H1 (cell line): ENCODE data around the gene PXK. TPM values are rescaled to one million over a fixed set of nuclear protein-coding genes. Genes with fewer than 3 reads are reported as not detected.

ENCODE experiments used
- CTCF ChIA-PET: fragments of 300-600 bp; sonication (Branson Sonifier 250); formaldehyde crosslinking; loops from one replicate; lab custom pipeline; 2021; ENCODE audit not compliant: partially characterized antibody; lab: Charles Lee
- POLR2A ChIA-PET: fragments of 300-600 bp; sonication (Branson Sonifier 250); formaldehyde crosslinking; loops from one replicate; lab custom pipeline; 2021; ENCODE audit warnings: inconsistent platforms; ENCODE audit not compliant: partially characterized antibody; lab: Charles Lee
- DNase-seq, 2 experiments: peaks; one replicate each; pipeline versions ENCODE4 v3.0.0 to v3.0.0-alpha.2; 2010 to 2022; ENCODE audit warnings: low spot score in 2 of 2, low read depth in 1 of 2, mixed read lengths in 1 of 2
- FAIRE-seq: peaks from 2 replicates; lab custom pipeline; 2011; peaks lifted over from hg19 to GRCh38; lab: Jason Lieb, UNC
- H2AFZ ChIP-seq: 2 replicates; pipeline ENCODE4 v1.8.1; 2012; ENCODE audit warnings: low read length, inconsistent platforms
- H2AK5ac ChIP-seq: 2 replicates; pipeline ENCODE4 v1.6.1; 2013; ENCODE audit warnings: low read depth, low read length
- H2BK120ac ChIP-seq: replicated peaks from 2 replicates; pipeline ENCODE3; 2013; ENCODE audit warnings: low read depth, low read length, inconsistent platforms
- H2BK12ac ChIP-seq: 2 replicates; pipeline ENCODE4 v1.6.1; 2013; ENCODE audit warnings: low read depth, low read length
- H2BK15ac ChIP-seq: 2 replicates; pipeline ENCODE4 v1.6.1; 2013; ENCODE audit warnings: low read length
- H2BK20ac ChIP-seq: 2 replicates; pipeline ENCODE4 v1.6.1; 2013; ENCODE audit warnings: low read length
- H2BK5ac ChIP-seq: 2 replicates; pipeline ENCODE4 v1.6.1; 2013; ENCODE audit warnings: low read depth, low read length
- H3K14ac ChIP-seq: 2 replicates; pipeline ENCODE4 v1.6.1; 2013; ENCODE audit warnings: inconsistent platforms; ENCODE audit not compliant: insufficient read length
- H3K18ac ChIP-seq: 2 replicates; pipeline ENCODE4 v1.6.1; 2013; ENCODE audit warnings: low read length; ENCODE audit errors: extremely low read depth
- H3K23ac ChIP-seq: 2 replicates; pipeline ENCODE4 v1.6.1; 2013; ENCODE audit warnings: inconsistent platforms; ENCODE audit not compliant: insufficient read length
- H3K23me2 ChIP-seq: 2 replicates; pipeline ENCODE4 v1.6.1; 2013; ENCODE audit warnings: low read depth, low read length
- H3K27ac ChIP-seq: 2 replicates; pipeline ENCODE4 v1.6.1; 2011; ENCODE audit warnings: low read depth, low read length, inconsistent platforms
- H3K27me3 ChIP-seq, 4 experiments: replicated peaks in 1 of 4; 1 replicate in 1 of 4; 2 replicates in 3 of 4; pipeline versions ENCODE4 v1.6.1 to v1.8.1; 2011 to 2013; ENCODE audit warnings: low read length in 3 of 4, mild to moderate bottlenecking in 3 of 4, inconsistent platforms in 2 of 4, mixed read lengths in 2 of 4, moderate library complexity in 1 of 4; ENCODE audit not compliant: control insufficient read depth in 3 of 4, insufficient read depth in 3 of 4; ENCODE audit errors: extremely low read depth in 1 of 4
- H3K36me3 ChIP-seq, 4 experiments: 2 replicates each; pipeline versions ENCODE4 v1.6.1 to v1.8.1; 2011 to 2013; ENCODE audit warnings: mild to moderate bottlenecking in 4 of 4, low read length in 3 of 4, moderate library complexity in 2 of 4, control low read depth in 1 of 4, inconsistent platforms in 1 of 4; ENCODE audit not compliant: insufficient read depth in 4 of 4, control insufficient read depth in 2 of 4
- H3K4ac ChIP-seq: replicated peaks from 2 replicates; pipeline ENCODE3; 2013; ENCODE audit warnings: low read length, low read depth, mixed read lengths, inconsistent platforms; ENCODE audit not compliant: insufficient read length
- H3K4me1 ChIP-seq, 4 experiments: replicated peaks in 1 of 4; 1 replicate in 1 of 4; 2 replicates in 3 of 4; pipeline versions ENCODE4 v1.6.1 to v1.8.1; 2011 to 2013; ENCODE audit warnings: low read length in 3 of 4, inconsistent platforms in 2 of 4, mixed read lengths in 1 of 4; ENCODE audit not compliant: insufficient read depth in 4 of 4, control insufficient read depth in 3 of 4
- H3K4me2 ChIP-seq, 2 experiments: 2 replicates each; pipeline versions ENCODE4 v1.6.1 to v1.8.1; 2011 to 2013; ENCODE audit warnings: low read depth in 2 of 2, low read length in 2 of 2, control low read depth in 1 of 2, inconsistent platforms in 1 of 2, mild to moderate bottlenecking in 1 of 2; ENCODE audit not compliant: insufficient read depth in 1 of 2
- H3K4me3 ChIP-seq, 4 experiments: fragments of 200-600, 300-600 bp in 1 of 4; sonication (generic), shearing (Covaris generic), sonication (Bioruptor Twin) in 1 of 4; 2 replicates each; pipeline versions ENCODE4 v1.5.1 to v1.8.1; 2011 to 2016; ENCODE audit warnings: low read length in 4 of 4, low read depth in 3 of 4, control low read depth in 2 of 4, inconsistent platforms in 2 of 4, mild to moderate bottlenecking in 2 of 4, mixed read lengths in 1 of 4, moderate library complexity in 1 of 4; ENCODE audit not compliant: insufficient read depth in 2 of 4; ENCODE audit errors: extremely low read depth in 1 of 4
- H3K56ac ChIP-seq: replicated peaks from 2 replicates; pipeline ENCODE3; 2013; ENCODE audit warnings: low read depth, mild to moderate bottlenecking, mixed read lengths, low read length, inconsistent platforms; ENCODE audit not compliant: insufficient read length
- H3K79me1 ChIP-seq: 2 replicates; pipeline ENCODE4 v1.6.1; 2013; ENCODE audit warnings: low read depth, low read length, control low read depth
- H3K79me2 ChIP-seq, 2 experiments: 2 replicates each; pipeline versions ENCODE4 v1.6.1 to v1.8.1; 2012 to 2013; ENCODE audit warnings: low read length in 2 of 2, mild to moderate bottlenecking in 2 of 2, inconsistent platforms in 1 of 2; ENCODE audit not compliant: insufficient read depth in 2 of 2, control insufficient read depth in 1 of 2
- H3K9ac ChIP-seq, 4 experiments: replicated peaks in 1 of 4; 1 replicate in 1 of 4; 2 replicates in 3 of 4; pipeline versions ENCODE4 v1.6.1 to v1.8.1; 2011 to 2013; ENCODE audit warnings: low read depth in 3 of 4, low read length in 3 of 4, control low read depth in 2 of 4, mild to moderate bottlenecking in 2 of 4, moderate library complexity in 2 of 4, inconsistent platforms in 1 of 4; ENCODE audit errors: extremely low read depth in 1 of 4
- H3K9me3 ChIP-seq, 2 experiments: 2 replicates each; pipeline versions ENCODE4 v1.6.1 to v1.8.1; 2012 to 2013; ENCODE audit warnings: mild to moderate bottlenecking in 2 of 2, moderate library complexity in 2 of 2, control low read depth in 1 of 2, inconsistent platforms in 1 of 2, low read depth in 1 of 2, low read length in 1 of 2, mixed read lengths in 1 of 2; ENCODE audit not compliant: insufficient read depth in 2 of 2
- H4K20me1 ChIP-seq, 2 experiments: replicated peaks in 1 of 2; 2 replicates each; pipeline versions ENCODE3 to v1.8.1; 2011 to 2013; ENCODE audit warnings: inconsistent platforms in 2 of 2, low read length in 2 of 2, mild to moderate bottlenecking in 1 of 2; ENCODE audit not compliant: insufficient read depth in 2 of 2, control insufficient read depth in 1 of 2
- H4K5ac ChIP-seq: 2 replicates; pipeline ENCODE4 v1.6.1; 2013; ENCODE audit warnings: low read length, low read depth, mixed read lengths, inconsistent platforms; ENCODE audit not compliant: insufficient read length
- H4K8ac ChIP-seq: 2 replicates; pipeline ENCODE4 v1.8.0; 2013; ENCODE audit warnings: mild to moderate bottlenecking, moderate library complexity, low read length, inconsistent platforms; ENCODE audit not compliant: insufficient read depth; ENCODE audit errors: extremely low read depth
- H4K91ac ChIP-seq: replicated peaks from 2 replicates; pipeline ENCODE3; 2013; ENCODE audit warnings: low read length, mixed read lengths, inconsistent platforms; ENCODE audit not compliant: insufficient read length
- POLR2A ChIP-seq, 2 experiments: IDR thresholded peaks; 1 replicate in 1 of 2; 2 replicates in 1 of 2; pipeline ENCODE4 v1.6.1; 2011; ENCODE audit warnings: low read depth in 2 of 2, low read length in 2 of 2, mild to moderate bottlenecking in 2 of 2; ENCODE audit errors: control extremely low read depth in 1 of 2
- POU5F1 ChIP-seq: IDR thresholded peaks from 2 replicates; pipeline ENCODE4 v1.6.1; 2011; ENCODE audit warnings: low read depth, mild to moderate bottlenecking, low read length, moderate library complexity
- SP1 ChIP-seq: IDR thresholded peaks from 2 replicates; pipeline ENCODE4 v1.6.1; 2011; ENCODE audit warnings: low read depth, low read length
- SP4 ChIP-seq: IDR thresholded peaks from 2 replicates; pipeline ENCODE4 v1.6.1; 2012; ENCODE audit warnings: low read length, inconsistent platforms
- TAF7 ChIP-seq: optimal IDR thresholded peaks from 2 replicates; pipeline ENCODE3; 2011; ENCODE audit warnings: low read depth, mild to moderate bottlenecking, inconsistent platforms, low read length, moderate library complexity, borderline replicate concordance
- WGBS, 2 experiments: shearing (Covaris generic) in 1 of 2; methylation state at CpG; one replicate each; pipeline versions ENCODE4 v1.1.6 to v1.1.7; 2013 to 2015; ENCODE audit warnings: low lambda C conversion rate in 2 of 2, mixed read lengths in 2 of 2, inconsistent platforms in 1 of 2, low coverage in 1 of 2, missing lambda C conversion rate in 1 of 2; ENCODE audit not compliant: insufficient replicate concordance in 2 of 2, insufficient coverage in 1 of 2, insufficient read length in 1 of 2; ENCODE audit errors: extremely low coverage in 1 of 2, missing lambda C conversion rate in 1 of 2; 5-methylcytosine and 5-hydroxymethylcytosine counted together
- polyA plus RNA-seq, 7 experiments: library from polyadenylated mRNA; depleted of rRNA in 3 of 7; stranded (reverse) in 5 of 7; unstranded in 2 of 7; fragments of >200 nt in 5 of 7; fragments of 200-250 nt in 2 of 7; gene quantifications; 1 replicate in 5 of 7; 2 replicates in 1 of 7; 4 replicates in 1 of 7; pipeline versions ENCODE4 v1.2.1 to v1.2.3, GENCODE V29; 2011 to 2013; ENCODE audit warnings: missing spikeins in 2 of 7, mixed read lengths in 2 of 7
- total RNA-seq: library from RNA; stranded (reverse); fragmentation: NEBNext Ultra II Directional; extraction: Animal tissue kit (Norgen Biotek cat#: 25700); gene quantifications from 2 replicates; pipeline ENCODE4 v1.2.1, GENCODE V29; 2021

The PXK gene
- total and polyA plus RNA-seq, 2 of the 8 experiments (the other 6 are each of a cell fraction or from before 2014, with no cell fraction given) = 3.5 to 7.1 TPM

DNA sequence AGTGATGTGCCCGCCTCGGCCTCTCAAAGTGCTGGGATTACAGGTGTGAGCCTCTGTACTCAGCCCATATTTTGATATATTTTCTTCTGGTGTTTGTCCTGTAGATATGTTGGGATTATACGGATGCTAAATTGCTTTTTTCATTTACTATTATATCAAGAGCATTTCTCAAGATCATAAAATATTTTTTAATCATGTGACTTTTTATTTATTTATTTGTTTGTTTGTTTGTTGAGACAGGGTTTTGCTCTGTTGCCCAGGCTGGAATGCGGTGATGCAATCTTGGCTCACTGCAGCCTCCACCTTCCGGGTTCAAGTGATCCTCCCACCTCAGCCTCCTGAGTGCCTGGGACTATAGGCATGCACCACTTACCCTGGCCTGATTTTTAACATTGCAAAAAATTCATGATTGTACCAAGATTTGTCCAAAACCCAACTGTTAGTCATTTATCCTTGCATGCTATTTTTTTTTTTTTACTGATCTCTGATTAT, 2.7 kb upstream of the PXK start:
- H2BK12ac ChIP-seq = no peak overlapping the region
- peaks cover 0 to 13% (median 8%) of the 10 kb centered on the region in 4 experiments; a peak in 5 of 7 replicates for H3K27me3 ChIP-seq
- no peaks in the 10 kb centered on the region for H4K20me1 ChIP-seq
- no peak overlapping the region for H3K9ac ChIP-seq
- H2AK5ac ChIP-seq = no peak overlapping the region
- WGBS, 2 experiments = 98% methylated on average over 5 of the region's 5 CpGs; no CpG with 5 or more reads in 1 of the 2 experiments
- H2BK120ac ChIP-seq = no peak overlapping the region
- no peaks in the 10 kb centered on the region for H3K36me3 ChIP-seq
- H3K4me2 ChIP-seq = no peak overlapping the region
- DNase-seq = no peak
- no peak overlapping the region for H2BK15ac ChIP-seq
- ChIA-PET CTCF (interaction anchor here (1.0 to 3.9 kb wide), 3 partner anchors 9 to 75 kb away, joined by 3 to 15 read pairs (median 4); partner anchors contain the start of genes HTD2 and RPP14), POLR2A (interaction anchor here (1.5 kb wide), 1 partner anchor 14 kb away, joined by 4 read pairs; no protein-coding TSS in a partner anchor)
- H4K91ac ChIP-seq = no peak overlapping the region
- no peaks in the 10 kb centered on the region for H3K79me2 ChIP-seq
- H3K14ac ChIP-seq = no peak overlapping the region
- no peak for FAIRE-seq
- no peak overlapping the region for H2BK5ac ChIP-seq
- no peak overlapping the region for H3K23ac ChIP-seq
- no peak overlapping the region for H3K27ac ChIP-seq
- no peaks in the 10 kb centered on the region for H3K79me1 ChIP-seq
- H3K23me2 ChIP-seq = peaks cover 7% of the 10 kb centered on the region; the same call in 1 of the 2 replicates
- no peak overlapping the region for H4K8ac ChIP-seq
- no peak overlapping the region for H3K56ac ChIP-seq
- H4K5ac ChIP-seq = no peak overlapping the region
- H3K9me3 ChIP-seq = no peaks in the 10 kb centered on the region
- no peak overlapping the region for H2AFZ ChIP-seq
- no peak overlapping the region for H2BK20ac ChIP-seq
- H3K4me3 ChIP-seq = no peak overlapping the region
- H3K18ac ChIP-seq = no peak overlapping the region
- no peak overlapping the region for H3K4ac ChIP-seq
- 0 out of 7 replicates have a peak, but pooled peaks cover 0 to 4% (median 0%) of the 10 kb centered on the region in 4 experiments for H3K4me1 ChIP-seq
- no peak for TF ChIP-seq POLR2A (IDR thresholded peaks at IDR 0.05; ENCODE audit: control extremely low read depth in 1 of 2, low read depth in 2 of 2, low read length in 2 of 2)
- TF ChIP-seq SP1 = no peak
- no peak for TF ChIP-seq POU5F1
- TF ChIP-seq TAF7 = no peak
- TF ChIP-seq SP4 = no peak
